GM19455 (cell line): ENCODE measurements around the gene TFPI.
"Not testable (repeated sequence)": the region's sequence is repeated elsewhere in the genome, so short reads cannot be mapped to it uniquely, and the experiment has no call there.

Source experiments
- ATAC-seq: cut with Tn5 transposase; IDR thresholded peaks from one replicate; pipeline ENCODE4 v1.9.1; 2021; ENCODE audit not compliant: unreplicated experiment

TFPI gene

DNA sequence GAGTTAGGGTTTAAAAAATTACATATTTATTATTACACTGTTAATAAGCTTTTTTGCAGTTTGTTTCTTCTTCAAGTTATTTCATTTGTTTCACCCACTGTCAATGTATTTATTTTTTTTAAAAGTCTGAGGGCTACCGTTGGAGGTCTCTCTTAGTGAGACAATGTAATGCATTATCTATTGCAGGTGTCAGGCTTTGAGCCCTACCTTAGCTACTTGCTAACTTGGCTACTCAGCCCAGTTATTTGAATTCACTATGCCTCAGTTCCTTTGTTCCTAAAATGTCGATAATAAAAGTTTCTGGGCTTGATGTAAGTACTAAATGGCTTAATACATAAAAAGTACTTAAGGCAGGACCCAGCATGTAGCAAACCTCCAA, 458 bp upstream of the TFPI start:
- no peak for ATAC-seq

DNA sequence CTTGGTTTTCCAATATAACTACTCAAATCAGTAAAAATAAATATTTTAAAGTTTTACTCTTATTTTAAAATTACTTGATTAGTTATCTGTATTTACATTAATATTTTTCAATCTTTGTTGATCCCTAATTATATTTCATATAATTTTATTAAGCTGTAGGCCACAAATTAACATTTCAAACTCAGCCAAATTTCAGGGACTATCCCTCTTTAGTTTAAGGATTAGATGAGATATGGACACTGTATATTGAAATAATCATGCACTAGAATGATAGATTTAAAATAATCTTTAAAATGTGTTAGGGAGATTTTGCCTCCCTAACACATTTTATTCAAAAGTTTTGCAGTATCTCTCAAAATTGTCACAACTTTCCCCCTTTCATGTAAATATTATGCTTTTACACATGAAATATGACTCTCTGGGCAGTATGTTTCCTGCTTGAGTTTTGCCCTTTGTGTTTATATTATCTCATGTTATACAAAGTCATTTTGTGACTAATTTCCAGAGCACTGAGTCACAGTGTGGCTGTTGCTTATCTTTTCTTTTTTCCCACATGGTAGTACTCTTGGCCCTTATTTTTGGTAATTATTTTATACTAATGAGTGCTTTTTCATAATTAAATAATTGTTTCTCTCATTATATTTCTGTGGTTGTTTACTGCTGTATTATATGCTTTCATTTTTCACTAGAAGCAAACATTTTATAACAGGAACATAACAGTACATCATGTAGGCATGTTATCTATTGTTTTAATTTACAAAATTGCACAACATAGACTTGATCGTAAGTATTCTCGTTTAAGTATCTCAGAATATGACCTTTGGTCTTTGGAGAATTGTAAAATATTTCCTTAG, 1.2 kb downstream of the TFPI start:
- ATAC-seq = no peak

GRCh38 chr2:187552381-187552780, 1.9 kb downstream of the TFPI start:
- no peak for ATAC-seq

DNA sequence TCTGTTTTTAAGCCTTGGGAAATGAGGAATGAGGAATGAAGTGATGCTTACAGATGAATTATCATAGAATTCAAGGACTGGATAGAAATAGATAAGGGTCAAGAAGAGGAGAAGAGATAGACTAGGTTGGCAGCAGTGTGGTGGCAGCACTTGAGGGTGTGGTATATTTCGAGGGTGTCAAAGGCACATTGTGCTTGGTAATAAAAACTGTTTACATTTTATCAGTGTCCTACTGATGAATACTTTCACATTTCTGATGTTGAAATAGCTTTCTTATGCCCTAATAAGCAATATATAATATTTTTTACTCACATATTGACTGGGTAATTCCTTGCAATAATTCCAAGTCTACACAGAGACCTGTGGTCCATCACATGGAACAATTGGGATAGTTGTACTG, 3.4 kb downstream of the TFPI start:
- ATAC-seq = no peak

GRCh38 chr2:187549951-187550555, 4.2 kb downstream of the TFPI start:
- no peak for ATAC-seq

- ATAC-seq = no peak
Observed at GRCh38 chr2:187549193-187549592, 5.0 kb downstream of the TFPI start.

DNA sequence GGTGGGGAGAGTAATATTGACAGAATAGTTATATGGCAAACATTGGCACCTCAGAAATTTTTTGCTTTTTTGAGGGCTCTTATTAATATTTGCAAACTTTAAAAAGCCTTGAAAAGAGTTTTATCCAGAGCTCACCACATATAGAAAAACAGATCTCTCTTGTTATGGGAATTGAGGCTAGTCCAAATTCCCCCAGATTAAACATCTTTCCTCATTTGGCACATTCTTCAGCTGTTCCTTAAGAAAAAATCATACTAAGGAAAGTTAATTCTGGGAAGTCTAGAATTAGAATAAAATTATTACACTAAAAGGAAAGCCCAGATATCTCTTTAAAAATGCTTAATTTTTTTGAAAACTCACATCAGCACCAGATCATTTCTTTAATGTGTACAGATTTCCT, 5.6 kb downstream of the TFPI start:
- no peak for ATAC-seq

DNA sequence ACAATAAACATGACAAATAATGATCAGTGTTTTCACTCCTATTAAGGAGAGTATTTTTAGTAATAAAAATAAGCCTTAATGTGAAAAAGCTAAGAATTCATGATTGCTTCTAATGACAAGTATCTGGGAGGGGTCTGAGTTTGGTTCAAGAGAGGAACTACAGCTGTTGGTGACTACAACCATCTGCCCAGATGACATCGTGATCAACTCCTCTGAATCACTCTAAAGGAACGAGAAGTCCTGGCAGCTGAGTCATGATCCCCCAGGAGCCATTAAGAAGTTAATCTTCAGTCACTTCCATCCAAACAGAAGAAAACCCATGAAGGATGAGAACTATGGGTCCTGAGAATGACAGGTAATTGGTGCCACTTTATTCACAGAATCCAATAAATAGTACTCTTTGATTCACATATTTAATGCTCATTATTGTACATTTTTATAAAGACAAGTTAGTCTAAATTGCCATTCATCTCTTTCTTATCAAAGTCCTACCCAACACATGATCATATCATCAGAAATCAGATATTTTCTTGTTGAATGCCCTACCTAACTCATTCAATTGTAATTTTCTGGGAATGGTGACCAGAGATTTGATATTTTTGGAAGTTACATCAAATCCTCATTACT, 6.8 kb downstream of the TFPI start:
- ATAC-seq = no peak

GRCh38 chr2:187546762-187547333, 7.4 kb downstream of the TFPI start:
- no peak for ATAC-seq

GRCh38 chr2:187545238-187545751, 8.9 kb downstream of the TFPI start:
- no peak for ATAC-seq

DNA sequence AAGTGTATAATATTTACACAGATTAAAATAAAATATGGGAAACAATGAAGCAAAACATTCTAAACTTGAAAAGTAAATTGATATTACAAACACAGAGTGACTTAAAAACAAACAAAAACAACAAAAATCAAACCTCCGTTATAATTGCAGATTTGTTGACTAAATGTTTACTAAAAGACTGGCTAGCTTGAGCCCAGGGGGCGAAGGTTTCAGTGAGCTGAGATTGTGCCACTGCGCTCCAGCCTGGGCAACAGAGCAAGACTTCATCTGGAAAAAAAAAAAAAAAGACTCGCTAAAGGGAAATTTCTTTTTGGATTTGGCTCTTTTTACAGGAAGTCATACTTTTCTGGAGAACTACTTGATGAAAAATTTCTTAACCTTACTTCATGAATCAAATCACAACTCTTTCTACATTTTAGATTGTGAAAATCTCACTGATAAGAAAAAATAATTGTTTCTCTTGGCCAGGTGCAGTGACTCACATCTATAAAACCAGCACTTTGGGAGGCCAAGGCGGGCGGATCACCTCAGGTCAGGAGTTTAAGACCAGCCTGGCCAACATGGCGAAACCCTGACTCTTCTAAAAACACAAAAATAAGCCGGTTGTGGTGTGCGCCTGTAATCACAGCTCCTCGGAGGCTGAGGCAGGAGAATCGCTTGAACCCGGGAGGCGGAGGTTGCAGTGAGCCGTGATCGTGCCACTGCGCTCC, 9.7 kb downstream of the TFPI start:
- ATAC-seq = no peak

GRCh38 chr2:187543488-187543887, 10.7 kb downstream of the TFPI start:
- no peak for ATAC-seq

GRCh38 chr2:187542123-187542522, 12.1 kb downstream of the TFPI start:
- ATAC-seq = no peak

GRCh38 chr2:187541086-187542085, 12.8 kb downstream of the TFPI start:
- ATAC-seq = no peak

DNA sequence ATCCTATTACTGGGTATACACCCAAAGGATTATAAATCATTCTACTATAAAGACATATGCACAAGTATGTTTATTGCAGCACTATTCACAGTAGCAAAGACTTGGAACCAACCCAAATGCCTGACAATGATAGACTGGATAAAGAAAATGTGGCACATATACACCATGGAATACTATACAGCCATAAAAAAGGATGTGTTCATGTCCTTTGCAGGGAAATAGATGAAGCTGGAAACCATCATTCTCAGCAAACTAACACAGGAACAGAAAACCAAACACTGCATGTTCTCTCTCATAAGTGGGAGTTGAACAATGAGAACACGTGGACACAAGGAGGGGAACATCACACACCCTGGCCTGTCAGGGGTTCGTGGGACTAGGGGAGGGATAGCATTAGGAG, 16.0 kb downstream of the TFPI start:
- ATAC-seq = not testable (repeated sequence)

GRCh38 chr2:187535381-187535780, 18.9 kb downstream of the TFPI start:
- ATAC-seq = not testable (repeated sequence)

GRCh38 chr2:187532333-187533120, 21.7 kb downstream of the TFPI start:
- no peak for ATAC-seq

- ATAC-seq = no peak
Observed at GRCh38 chr2:187529977-187530721, 24.1 kb downstream of the TFPI start.
